Suppressor macrophage treated with lipopolysaccharide for 4 hours (primary cell): ENCODE data around the gene SMCO3.
"Not testable (repeated sequence)": the region's sequence is repeated elsewhere in the genome, so short reads cannot be mapped to it uniquely, and the experiment has no call there.

Experiments used
- DNase-seq: peaks from one replicate; pipeline ENCODE4 v3.0.0-alpha.2; 2020

SMCO3 gene

DNA sequence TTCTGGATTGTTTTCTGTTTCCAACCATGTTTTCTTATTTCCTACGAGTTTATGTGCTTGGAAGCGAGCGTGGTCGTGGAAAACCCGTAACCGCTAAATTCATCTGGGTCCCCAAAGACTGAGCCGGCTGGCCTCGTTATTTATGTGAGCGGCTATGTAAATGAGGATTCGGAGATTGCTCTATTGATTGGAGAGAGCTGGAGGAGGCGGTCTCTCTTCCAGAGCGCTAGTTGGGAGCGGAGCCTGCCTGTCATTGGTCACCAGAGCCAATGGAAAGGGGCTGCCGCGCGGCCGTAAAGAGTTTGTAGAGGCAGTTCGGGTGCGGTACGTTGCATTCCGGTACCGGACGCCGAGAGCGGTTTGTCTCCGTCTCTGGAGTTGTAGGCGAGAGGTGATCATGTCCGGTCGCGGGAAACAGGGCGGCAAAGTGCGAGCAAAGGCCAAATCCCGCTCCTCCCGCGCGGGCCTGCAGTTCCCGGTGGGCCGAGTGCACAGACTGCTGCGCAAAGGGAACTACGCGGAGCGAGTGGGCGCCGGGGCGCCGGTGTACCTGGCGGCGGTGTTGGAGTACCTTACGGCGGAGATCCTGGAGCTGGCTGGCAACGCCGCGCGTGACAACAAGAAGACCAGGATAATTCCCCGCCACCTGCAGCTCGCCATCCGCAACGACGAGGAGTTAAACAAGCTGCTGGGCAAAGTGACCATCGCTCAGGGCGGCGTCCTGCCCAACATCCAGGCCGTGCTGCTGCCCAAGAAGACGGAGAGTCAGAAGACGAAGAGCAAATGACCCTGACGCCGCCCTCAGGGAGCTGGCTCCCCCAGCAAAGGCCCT is 39.7 kb downstream of the SMCO3 start:
- peak; percentile 92 for DNase-seq

- no peak for DNase-seq
Measured at GRCh38 chr12:14773685-14774073, 40.3 kb downstream of the SMCO3 start.

- no peak for DNase-seq
Measured at GRCh38 chr12:14772946-14773345, 41.0 kb downstream of the SMCO3 start.

DNA sequence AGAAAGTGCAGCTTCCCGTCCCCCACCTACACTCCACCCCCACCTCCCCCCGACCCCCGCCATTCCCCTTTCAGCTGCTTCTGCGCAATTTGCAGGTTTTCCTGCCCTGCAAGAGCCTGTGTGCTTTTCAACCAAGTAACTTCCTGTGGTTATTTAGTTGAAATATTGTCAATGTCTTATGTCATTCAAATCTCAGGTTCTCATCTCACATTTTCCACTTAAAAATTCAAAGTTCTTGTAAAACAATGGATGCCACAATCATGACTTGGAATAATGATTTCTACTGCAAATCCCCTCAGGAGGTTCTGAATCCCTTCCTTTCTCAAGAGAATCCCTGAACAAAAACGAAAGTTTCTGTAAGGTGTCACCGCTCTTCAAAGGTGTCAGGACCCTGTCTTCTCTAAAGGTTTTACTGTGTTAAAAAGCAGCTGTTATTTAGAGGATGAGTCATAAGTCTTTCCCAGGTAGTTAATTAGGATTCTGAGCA is 42.3 kb downstream of the SMCO3 start:
- no peak for DNase-seq

GRCh38 chr12:14770496-14771461 is 43.2 kb downstream of the SMCO3 start:
- DNase-seq: peak; percentile 95

GRCh38 chr12:14769969-14770495 is 44.0 kb downstream of the SMCO3 start:
- DNase-seq: peak; percentile 81

- DNase-seq: no peak
Measured at GRCh38 chr12:14769466-14769968, 44.5 kb downstream of the SMCO3 start.

DNA sequence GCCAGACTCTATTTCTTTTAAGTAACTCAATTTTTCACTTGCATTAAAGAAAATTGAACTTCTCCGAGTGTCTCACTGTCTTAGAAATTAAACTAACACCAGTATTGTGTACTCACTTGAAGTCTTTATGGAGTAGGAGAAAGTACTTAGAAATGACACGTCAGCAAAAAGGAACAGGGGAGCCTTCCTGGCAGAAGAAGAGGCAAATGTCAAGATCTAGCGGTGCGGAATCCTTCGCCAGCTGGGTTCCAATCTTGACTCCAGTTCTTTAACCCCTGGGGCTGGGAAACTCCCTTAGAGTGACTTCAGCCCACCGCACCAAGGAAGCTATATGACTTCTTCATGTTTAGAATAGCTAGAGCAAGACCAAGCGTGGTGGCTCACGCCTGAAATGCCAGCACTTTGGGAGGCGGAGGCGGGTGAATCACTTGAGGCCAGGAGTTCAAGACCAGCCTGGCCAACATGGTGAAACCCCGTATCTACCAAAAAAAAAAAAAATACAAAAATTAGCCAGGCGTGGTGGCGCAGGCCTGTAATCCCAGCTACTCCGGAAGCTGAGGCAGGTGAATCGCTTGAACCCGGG is 45.1 kb downstream of the SMCO3 start:
- DNase-seq: no peak

GRCh38 chr12:14767617-14768016 is 46.4 kb downstream of the SMCO3 start:
- no peak for DNase-seq

DNA sequence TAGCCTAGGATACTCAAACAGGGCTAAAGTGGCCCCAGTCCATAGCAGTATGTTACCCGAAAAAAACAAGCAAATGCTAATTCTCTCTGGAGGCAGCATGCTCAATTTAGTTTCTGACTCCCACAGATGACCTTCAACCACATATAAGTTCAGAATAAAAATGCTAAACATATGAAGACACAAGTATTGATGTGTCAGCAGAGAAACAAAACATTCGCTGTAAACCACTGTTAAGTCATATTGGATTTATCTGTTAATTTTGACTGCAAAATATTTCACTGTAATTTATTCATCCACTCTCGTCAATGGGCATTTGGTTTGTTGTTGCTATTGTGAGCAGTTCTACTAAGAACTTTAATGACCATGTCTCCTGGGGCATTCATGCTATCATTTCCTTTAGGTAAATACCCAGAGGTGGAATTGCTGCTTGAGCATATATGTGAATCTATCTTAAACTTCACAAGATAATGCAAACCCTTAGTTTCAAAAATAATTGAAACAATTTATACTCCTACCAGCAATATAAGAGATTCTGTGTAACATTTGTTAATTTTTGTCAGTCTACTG is 47.2 kb downstream of the SMCO3 start:
- no peak for DNase-seq

DNA sequence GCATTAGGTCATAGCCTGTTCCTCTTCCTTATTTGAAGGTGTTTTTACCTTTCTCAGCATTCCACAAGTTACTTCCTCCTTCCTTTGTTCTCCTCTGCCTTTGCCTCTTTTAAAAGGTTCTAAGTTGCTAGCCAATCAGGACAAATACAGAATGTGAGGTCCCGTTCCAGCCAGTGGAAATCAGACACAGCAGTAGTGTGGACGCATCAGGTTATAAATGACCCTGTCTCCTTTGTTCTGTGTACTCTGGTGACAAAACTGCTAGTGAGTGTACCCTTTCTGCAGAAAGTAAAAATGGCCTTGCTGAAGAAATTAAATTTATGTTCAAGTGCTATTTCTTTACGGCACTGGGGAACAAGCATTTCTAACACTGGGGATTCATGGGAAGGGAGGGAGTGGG is 48.0 kb downstream of the SMCO3 start:
- DNase-seq: not testable (repeated sequence)

GRCh38 chr12:14765398-14765797 is 48.6 kb downstream of the SMCO3 start:
- no peak for DNase-seq

DNA sequence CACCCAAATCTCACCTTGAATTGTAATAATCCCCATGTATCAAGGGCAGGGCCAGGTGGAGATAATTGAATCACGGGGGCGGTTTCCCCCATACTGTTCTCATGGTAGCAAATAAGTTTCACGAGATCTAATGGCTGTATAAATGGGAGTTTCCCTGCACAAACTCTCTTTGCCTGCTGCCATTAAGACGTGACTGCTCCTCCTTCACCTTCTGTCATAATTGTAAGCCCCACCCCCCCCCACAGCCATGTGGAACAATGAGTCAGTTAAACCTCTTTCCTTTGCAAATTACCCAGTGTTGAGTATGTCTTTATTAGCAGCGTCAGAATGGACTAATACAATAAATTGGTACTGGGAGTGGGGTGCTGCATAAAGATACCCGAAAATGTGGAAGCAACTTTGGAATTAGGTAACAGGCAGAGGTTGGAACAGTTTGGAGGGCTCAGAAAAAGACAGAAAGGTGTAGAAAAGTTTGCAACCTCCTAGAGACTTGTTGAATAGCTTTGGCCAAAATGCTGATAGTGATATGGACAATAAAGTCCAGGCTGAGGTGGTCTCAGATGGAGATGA is 54.2 kb downstream of the SMCO3 start:
- DNase-seq: not testable (repeated sequence)

DNA sequence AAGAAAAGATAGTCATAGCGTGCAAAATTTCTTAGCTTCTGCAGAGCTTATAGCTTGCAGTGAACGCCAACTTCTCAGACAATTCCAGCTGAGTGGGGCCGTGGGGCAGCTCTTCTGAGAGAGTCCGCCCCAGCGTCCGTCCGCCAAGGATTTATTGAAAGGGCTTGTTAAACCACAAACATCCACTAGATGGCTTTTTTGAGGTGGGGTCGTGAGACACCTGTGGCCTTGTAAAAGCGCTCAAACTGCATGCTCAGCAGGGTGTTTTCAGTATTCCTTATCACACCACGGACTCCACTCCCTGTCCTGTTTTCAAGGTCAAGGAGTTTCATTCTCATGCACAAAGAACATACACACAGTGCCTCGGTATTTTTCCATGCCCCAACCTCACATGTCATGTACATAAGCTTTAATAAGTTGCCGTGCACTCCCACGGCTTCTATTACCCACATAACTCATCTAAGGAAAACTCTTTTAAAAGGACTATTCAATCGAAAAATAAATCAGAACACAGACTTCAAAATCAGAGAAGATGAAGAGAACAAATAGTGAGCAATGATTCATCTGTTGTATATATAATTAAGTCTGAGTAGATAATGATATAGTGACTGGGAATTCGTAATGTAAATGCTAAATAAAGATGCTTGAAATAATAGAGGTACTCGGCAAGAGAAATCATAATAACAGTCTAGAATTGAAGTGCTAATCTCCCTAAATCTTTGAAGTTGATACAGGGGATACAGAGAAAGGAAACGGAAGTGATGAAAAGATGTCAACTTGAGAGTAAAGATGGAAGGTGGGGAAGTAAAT is 57.4 kb downstream of the SMCO3 start:
- no peak for DNase-seq
